ENCODE results near the gene UTS2B. TPM values are rescaled to one million over a fixed set of nuclear protein-coding genes. Genes with fewer than 3 reads are reported as not detected.

UTS2B gene
- total and polyA plus RNA-seq, 8 donors: 0.09 to 0.35 (median 0.26) TPM; not detected in 3

- TF ChIP-seq CTCF (IDR thresholded peaks at IDR 0.05): no peak
- Histone ChIP-seq H3K4me3 (no peak overlapping the region), H3K27me3 (no peaks in the 10 kb centered on the region), H3K27ac (no peak overlapping the region), H3K9me3 (no peaks in the 10 kb centered on the region), H3K4me1 (peaks cover 0 to 23% (median 20%) of the 10 kb centered on the region in 3 donors), H3K36me3 (no peaks in the 10 kb centered on the region)
- intact Hi-C loops (cut with DNase I): no loop called here
- no peak for FAIRE-seq
- ATAC-seq: peak in 2 of 4 donors; percentile 46 to 51
- no peak for DNase-seq
These were observed 12.1 kb upstream of the UTS2B start for GRCh38 chr3:191342411-191342810.

- ATAC-seq (no peak), DNase-seq (no peak), FAIRE-seq (no peak)
- Histone ChIP-seq H3K27ac (no peak overlapping the region), H3K4me3 (no peak overlapping the region), H3K36me3 (no peaks in the 10 kb centered on the region), H3K9me3 (no peaks in the 10 kb centered on the region), H3K4me1 (peaks cover 0 to 23% (median 20%) of the 10 kb centered on the region in 3 donors), H3K27me3 (no peaks in the 10 kb centered on the region)
- no peak for TF ChIP-seq CTCF (IDR thresholded peaks at IDR 0.05)
- 47 to 53% methylated on average over 2 of the region's 2 CpGs for WGBS, 2 donors
- intact Hi-C loops (cut with DNase I): no loop called here
These were observed 11.7 kb upstream of the UTS2B start for GRCh38 chr3:191342006-191342405.

GRCh38 chr3:191340966-191341365, 10.6 kb upstream of the UTS2B start:
- TF ChIP-seq CTCF (IDR thresholded peaks at IDR 0.05): no peak
- peaks cover 0 to 23% (median 20%) of the 10 kb centered on the region in 3 donors for H3K4me1 ChIP-seq

GRCh38 chr3:191340351-191340750, 10.0 kb upstream of the UTS2B start:
- ATAC-seq: no peak
- Histone ChIP-seq H3K27me3 (no peaks in the 10 kb centered on the region), H3K4me1 (peaks cover 0 to 24% (median 22%) of the 10 kb centered on the region in 3 donors), H3K27ac (no peak overlapping the region), H3K4me3 (no peak overlapping the region), H3K36me3 (no peaks in the 10 kb centered on the region), H3K9me3 (no peaks in the 10 kb centered on the region)
- 95 to 97% methylated on average over 2 of the region's 2 CpGs for WGBS, 2 donors
- no peak for FAIRE-seq
- no peak for TF ChIP-seq CTCF (IDR thresholded peaks at IDR 0.05)
- intact Hi-C loops (cut with DNase I): no loop called here
- no peak for DNase-seq

More at GRCh38 chr3:191340966-191341365, 10.6 kb upstream of the UTS2B start:
- intact Hi-C loops (cut with DNase I): no loop called here
- Histone ChIP-seq H3K9me3 (no peaks in the 10 kb centered on the region), H3K4me3 (no peak overlapping the region), H3K36me3 (no peaks in the 10 kb centered on the region), H3K27me3 (no peaks in the 10 kb centered on the region), H3K27ac (no peak overlapping the region)
- ATAC-seq: no peak
- WGBS, 2 donors: 75 to 79% methylated on average over 1 of the region's 1 CpG
- FAIRE-seq: no peak
- DNase-seq: no peak

GRCh38 chr3:191339316-191339917, 9.1 kb upstream of the UTS2B start:
- intact Hi-C loops (cut with DNase I): no loop called here
- DNase-seq (no peak), ATAC-seq (no peak), FAIRE-seq (no peak)
- Histone ChIP-seq H3K27me3 (no peaks in the 10 kb centered on the region), H3K36me3 (no peaks in the 10 kb centered on the region), H3K4me1 (peaks cover 0 to 29% (median 28%) of the 10 kb centered on the region in 3 donors), H3K27ac (no peak overlapping the region), H3K9me3 (no peaks in the 10 kb centered on the region), H3K4me3 (no peak overlapping the region)
- WGBS, 2 donors: 65 to 70% methylated on average over 3 of the region's 3 CpGs
- no peak for TF ChIP-seq CTCF (IDR thresholded peaks at IDR 0.05)
